IMR-90 (cell line): ENCODE measurements around the gene SOX6. TPM values are rescaled to one million over a fixed set of nuclear protein-coding genes. Genes with fewer than 3 reads are reported as not detected.

Source experiments
- ATAC-seq: fragments of 200-7000 bp; cut with Tn5 transposase; 2 replicates; pipeline ENCODE4 v1.9.1; 2020; ENCODE audit warnings: low read depth, mild to moderate bottlenecking, moderate library complexity
- BruUV-seq: library from RNA; stranded (reverse); fragments of 400-500 nt; replicated peaks from 2 replicates; lab custom pipeline; 2021; lab: Mats Ljungman, UMichigan
- CTCF ChIA-PET: fragments of 300-600 bp; formaldehyde crosslinking; extraction: SDS; loops from one replicate; lab custom pipeline; 2021; ENCODE audit warnings: antibody characterized with exemption; lab: Yijun Ruan, JAX
- POLR2A ChIA-PET: fragments of 300-600 bp; sonication (Branson Sonifier 250); formaldehyde crosslinking; loops from one replicate; lab custom pipeline; 2022; ENCODE audit warnings: antibody characterized with exemption; ENCODE audit not compliant: unreplicated experiment; lab: Charles Lee
- DNase-seq: peaks from one replicate; pipeline ENCODE4 v3.0.0; 2013
- H2AFZ ChIP-seq: replicated peaks from 2 replicates; pipeline ENCODE3; 2013; ENCODE audit warnings: low read length, mild to moderate bottlenecking; ENCODE audit not compliant: poor library complexity
- H2AK5ac ChIP-seq: 2 replicates; pipeline ENCODE4 v1.6.1; 2013; ENCODE audit warnings: low read depth, low read length, inconsistent platforms
- H2AK9ac ChIP-seq: replicated peaks from 2 replicates; pipeline ENCODE3; 2013; ENCODE audit warnings: mild to moderate bottlenecking, low read depth, low read length, moderate library complexity; ENCODE audit not compliant: poor library complexity
- H2BK120ac ChIP-seq: 2 replicates; pipeline ENCODE4 v1.6.1; 2013; ENCODE audit warnings: low read depth, low read length, inconsistent platforms
- H2BK15ac ChIP-seq: 3 replicates; pipeline ENCODE4 v1.6.1; 2013; ENCODE audit warnings: low read depth, low read length, inconsistent platforms
- H2BK20ac ChIP-seq: 2 replicates; pipeline ENCODE4 v1.6.1; 2013; ENCODE audit warnings: low read depth, mild to moderate bottlenecking, inconsistent platforms, low read length, moderate library complexity
- H2BK5ac ChIP-seq: 2 replicates; pipeline ENCODE4 v1.6.1; 2013; ENCODE audit warnings: mild to moderate bottlenecking, low read depth, low read length, inconsistent platforms; ENCODE audit not compliant: poor library complexity, severe bottlenecking
- H3K14ac ChIP-seq: replicated peaks from 2 replicates; pipeline ENCODE4 v1.6.1; 2013; ENCODE audit warnings: low read depth, low read length, inconsistent platforms
- H3K18ac ChIP-seq: 2 replicates; pipeline ENCODE4 v1.6.1; 2013; ENCODE audit warnings: low read depth, low read length, control low read depth
- H3K23ac ChIP-seq: 2 replicates; pipeline ENCODE4 v1.6.1; 2013; ENCODE audit warnings: low read depth, low read length, inconsistent platforms
- H3K27ac ChIP-seq: 2 replicates; pipeline ENCODE4 v1.5.1; 2013; ENCODE audit warnings: mild to moderate bottlenecking, control low read depth, low read length; ENCODE audit not compliant: insufficient read depth
- H3K27me3 ChIP-seq: 2 replicates; pipeline ENCODE4 v1.6.1; 2013; ENCODE audit warnings: low read length; ENCODE audit not compliant: control insufficient read depth, insufficient read depth
- H3K36me3 ChIP-seq: 2 replicates; pipeline ENCODE4 v1.6.1; 2013; ENCODE audit warnings: low read length, mixed read lengths; ENCODE audit not compliant: control insufficient read depth, insufficient read depth
- H3K4ac ChIP-seq: 2 replicates; pipeline ENCODE4 v1.6.1; 2013; ENCODE audit warnings: low read depth, low read length, inconsistent platforms
- H3K4me1 ChIP-seq: 2 replicates; pipeline ENCODE4 v1.6.1; 2013; ENCODE audit warnings: low read length, mixed read lengths; ENCODE audit not compliant: control insufficient read depth, insufficient read depth
- H3K4me2 ChIP-seq: 2 replicates; pipeline ENCODE4 v1.6.1; 2013; ENCODE audit warnings: low read depth, mild to moderate bottlenecking, control low read depth, low read length, moderate library complexity
- H3K4me3 ChIP-seq: 2 replicates; pipeline ENCODE4 v1.5.1; 2013; ENCODE audit warnings: low read depth, mild to moderate bottlenecking, control low read depth, low read length, moderate library complexity; ENCODE audit not compliant: insufficient read depth
- H3K56ac ChIP-seq: 2 replicates; pipeline ENCODE4 v1.6.1; 2013; ENCODE audit warnings: low read length, inconsistent platforms; ENCODE audit not compliant: insufficient read depth; ENCODE audit errors: extremely low read depth
- H3K79me1 ChIP-seq, 2 experiments: 2 replicates each; pipeline ENCODE4 v1.6.1; 2013; ENCODE audit warnings: low read length in 2 of 2, inconsistent platforms in 1 of 2, low read depth in 1 of 2
- H3K9ac ChIP-seq: 2 replicates; pipeline ENCODE4 v1.6.1; 2013; ENCODE audit warnings: low read depth, low read length, control low read depth
- H3K9me1 ChIP-seq: 2 replicates; pipeline ENCODE4 v1.6.1; 2013; ENCODE audit warnings: low read length, inconsistent platforms; ENCODE audit not compliant: insufficient read depth
- H3K9me3 ChIP-seq: 2 replicates; pipeline ENCODE4 v1.6.1; 2013; ENCODE audit warnings: low read length; ENCODE audit not compliant: control insufficient read depth, insufficient read depth
- H4K20me1 ChIP-seq: 2 replicates; pipeline ENCODE4 v1.6.1; 2013; ENCODE audit warnings: low read length, inconsistent platforms; ENCODE audit not compliant: insufficient read depth
- H4K5ac ChIP-seq: 2 replicates; pipeline ENCODE4 v1.6.1; 2013; ENCODE audit warnings: mild to moderate bottlenecking, low read depth, low read length, control low read depth
- H4K8ac ChIP-seq, 2 experiments: 2 replicates each; pipeline ENCODE4 v1.6.1; 2013; ENCODE audit warnings: low read depth in 2 of 2, low read length in 2 of 2, control low read depth in 1 of 2, inconsistent platforms in 1 of 2
- H4K91ac ChIP-seq: 2 replicates; pipeline ENCODE4 v1.6.1; 2013; ENCODE audit warnings: low read depth, low read length, inconsistent platforms; ENCODE audit not compliant: insufficient read depth
- BHLHE40 ChIP-seq: fragments of 150-350 bp; IDR thresholded peaks from 2 replicates; pipeline ENCODE4 v1.6.1; 2016; ENCODE audit warnings: mild to moderate bottlenecking, low read depth, low read length
- MXI1 ChIP-seq: IDR thresholded peaks from 2 replicates; pipeline ENCODE4 v1.6.1; 2012; ENCODE audit warnings: low read depth, mild to moderate bottlenecking, low read length, moderate library complexity, borderline replicate concordance
- RFX5 ChIP-seq: IDR thresholded peaks from 2 replicates; pipeline ENCODE4 v1.8.0; 2012; ENCODE audit warnings: low read depth, mild to moderate bottlenecking, low read length, moderate library complexity
- WGBS, 2 experiments: methylation state at CpG; one replicate each; pipeline versions ENCODE4 v1.1.5 to v1.1.7; 2013; ENCODE audit warnings: missing lambda C conversion rate in 2 of 2; ENCODE audit not compliant: insufficient read length in 1 of 2; ENCODE audit errors: extremely low coverage in 2 of 2; 5-methylcytosine and 5-hydroxymethylcytosine counted together
- dilution Hi-C: fragments of 300-500 bp; cut with HindIII; formaldehyde crosslinking; loops from one replicate; pipeline ENCODE4 v1.14.3; 2018; ENCODE audit warnings: low sequenced_read_pairs; ENCODE audit not compliant: unreplicated experiment
- in situ Hi-C: fragments of 300-500 bp; cut with MboI; formaldehyde crosslinking; loops from 3 replicates; pipeline ENCODE4 v1.14.3; 2019; ENCODE audit warnings: low sequenced_read_pairs, inconsistent platforms, mixed read lengths
- intact Hi-C: fragments of 100-400 bp; cut with micrococcal nuclease; formaldehyde crosslinking; loops from 2 replicates; pipeline ENCODE4 v1.10.0; 2022
- polyA plus RNA-seq, 3 experiments: library from polyadenylated mRNA; depleted of rRNA; stranded (reverse); fragments of >200 nt; gene quantifications; 2 replicates each; pipeline ENCODE4 v1.2.3, GENCODE V29; 2012; ENCODE audit warnings: low replicate concordance in 1 of 3
- total RNA-seq: library from RNA; depleted of rRNA; stranded (reverse); fragments of >200 nt; gene quantifications from 2 replicates; pipeline ENCODE4 v1.2.3, GENCODE V29; 2012

Gene SOX6
- total and polyA plus RNA-seq, 2 of the 4 experiments (the other 2 are of a cell fraction) = 1.7 to 7.7 TPM

- H2BK120ac ChIP-seq = no peak overlapping the region
- H2BK15ac ChIP-seq = no peak overlapping the region
- no peak overlapping the region for H2AFZ ChIP-seq
- H3K27ac ChIP-seq = no peak overlapping the region
- H3K9ac ChIP-seq = no peak overlapping the region
- POLR2A ChIA-PET = no interaction called here
- intact Hi-C loops (no loop called here), dilution Hi-C loops (no loop called here), in situ Hi-C loops (no loop called here)
- H3K4me2 ChIP-seq = no peak overlapping the region
- no peaks in the 10 kb centered on the region for H4K20me1 ChIP-seq
- H3K23ac ChIP-seq = no peak overlapping the region
- H3K4me1 ChIP-seq = no peaks in the 10 kb centered on the region
- H3K4ac ChIP-seq = no peak overlapping the region
- no peak overlapping the region for H2AK9ac ChIP-seq
- H2BK20ac ChIP-seq = no peak overlapping the region
- H3K18ac ChIP-seq = no peak overlapping the region
- no TSS peak for BruUV-seq
- H2AK5ac ChIP-seq = no peak overlapping the region
- ATAC-seq = no peak
- no peak overlapping the region for H4K5ac ChIP-seq
- no peak overlapping the region for H3K14ac ChIP-seq
- H3K9me1 ChIP-seq = no peaks in the 10 kb centered on the region
- no peak for TF ChIP-seq MXI1
- no peak for TF ChIP-seq BHLHE40
- TF ChIP-seq RFX5 = 0 out of 2 replicates have a peak, but pooled peaks have one; percentile 34
- H3K27me3 ChIP-seq = no peaks in the 10 kb centered on the region
- DNase-seq = peak; percentile 23
- H3K79me1 ChIP-seq = no peaks in the 10 kb centered on the region
- CTCF ChIA-PET = no interaction called here
- no peak overlapping the region for H3K56ac ChIP-seq
- H2BK5ac ChIP-seq = no peak overlapping the region
- no peak overlapping the region for H3K4me3 ChIP-seq
- H3K9me3 ChIP-seq = no peaks in the 10 kb centered on the region
- no peak overlapping the region for H4K91ac ChIP-seq
- no peaks in the 10 kb centered on the region for H3K36me3 ChIP-seq
- WGBS, 2 experiments = no CpG with 5 or more reads among the region's 3 CpGs
- H4K8ac ChIP-seq = no peak overlapping the region
Measured at GRCh38 chr11:16286095-16286494, 70.3 kb downstream of the SOX6 start.
